SH-SY5Y (cell line): ENCODE measurements around the gene MRPS25.

Source experiments
- GATA2 ChIP-seq: IDR thresholded peaks from 2 replicates; pipeline ENCODE4 v1.6.1; 2011; ENCODE audit warnings: mild to moderate bottlenecking, low read depth, low read length
- GATA3 ChIP-seq: IDR thresholded peaks from 2 replicates; pipeline ENCODE4 v1.6.1; 2011; ENCODE audit warnings: low read depth, mild to moderate bottlenecking, low read length, moderate library complexity

The MRPS25 gene

GRCh38 chr3:15096046-15096445 is 30.9 kb upstream of the MRPS25 start:
- TF ChIP-seq GATA2 (no peak), GATA3 (no peak)

GRCh38 chr3:15094187-15094875 is 29.2 kb upstream of the MRPS25 start:
- TF ChIP-seq GATA2: no peak
- TF ChIP-seq GATA3: no peak

- TF ChIP-seq GATA3: no peak
- TF ChIP-seq GATA2: no peak
These were observed 27.6 kb upstream of the MRPS25 start for GRCh38 chr3:15092686-15093085.

GRCh38 chr3:15091575-15091974 is 26.5 kb upstream of the MRPS25 start:
- no peak for TF ChIP-seq GATA2
- no peak for TF ChIP-seq GATA3

GRCh38 chr3:15089201-15089600 is 24.1 kb upstream of the MRPS25 start:
- TF ChIP-seq GATA3 (no peak), GATA2 (no peak)

GRCh38 chr3:15086699-15087098 is 21.6 kb upstream of the MRPS25 start:
- TF ChIP-seq GATA3 (no peak), GATA2 (no peak)

- no peak for TF ChIP-seq GATA3
These were observed 21.1 kb upstream of the MRPS25 start for GRCh38 chr3:15086263-15086662.

- TF ChIP-seq GATA2 (no peak), GATA3 (no peak)
These were observed 18.1 kb upstream of the MRPS25 start for GRCh38 chr3:15083252-15083651.

- TF ChIP-seq GATA3: no peak
- TF ChIP-seq GATA2: no peak
These were observed 17.0 kb upstream of the MRPS25 start for GRCh38 chr3:15081960-15082664.

- TF ChIP-seq GATA3: no peak
- no peak for TF ChIP-seq GATA2
These were observed 14.0 kb upstream of the MRPS25 start for GRCh38 chr3:15079091-15079490.

GRCh38 chr3:15074500-15074899 is 9.4 kb upstream of the MRPS25 start:
- TF ChIP-seq GATA3 (no peak), GATA2 (no peak)

- no peak for TF ChIP-seq GATA3
- TF ChIP-seq GATA2: no peak
These were observed 6.6 kb upstream of the MRPS25 start for GRCh38 chr3:15071699-15072098.

GRCh38 chr3:15069441-15069840 is 4.3 kb upstream of the MRPS25 start:
- TF ChIP-seq GATA2 (no peak), GATA3 (no peak)

- TF ChIP-seq GATA2: no peak
- no peak for TF ChIP-seq GATA3
These were observed 1.4 kb upstream of the MRPS25 start for GRCh38 chr3:15066467-15066866.

GRCh38 chr3:15065550-15066007 is 464 bp upstream of the MRPS25 start:
- TF ChIP-seq GATA2 (no peak), GATA3 (no peak)
